Lung (tissue), 12 donors: ENCODE data around the gene BUB3. TPM values are rescaled to one million over a fixed set of nuclear protein-coding genes. Genes with fewer than 3 reads are reported as not detected.

Source experiments
- ATAC-seq: fragments of 200-7000 bp; cut with Tn5 transposase; one replicate; pipeline ENCODE4 v1.9.1; 2020; ENCODE audit warnings: moderate number of reproducible peaks; ENCODE audit not compliant: insufficient read depth, low FRiP score
- DNase-seq, 3 donors: peaks; one replicate each; pipeline ENCODE4 v3.0.0-alpha.2; 2013 to 2017
- H3K27ac ChIP-seq, 2 donors: one replicate each; pipeline ENCODE4 v1.5.1; 2013; ENCODE audit warnings: mild to moderate bottlenecking in 2 of 2, moderate library complexity in 2 of 2, control low read depth in 1 of 2, inconsistent platforms in 1 of 2, low read depth in 1 of 2, low read length in 1 of 2
- H3K27me3 ChIP-seq, 3 donors: one replicate each; pipeline ENCODE4 v1.5.1; 2013; ENCODE audit warnings: low read length in 2 of 3; ENCODE audit not compliant: control insufficient read depth in 3 of 3, insufficient read depth in 3 of 3
- H3K36me3 ChIP-seq, 4 donors: one replicate each; pipeline ENCODE4 v1.5.1; 2013; ENCODE audit warnings: low read length in 4 of 4, mild to moderate bottlenecking in 1 of 4, moderate library complexity in 1 of 4; ENCODE audit not compliant: control insufficient read depth in 4 of 4, insufficient read depth in 4 of 4
- H3K4me1 ChIP-seq, 5 donors: one replicate each; pipeline ENCODE4 v1.5.1; 2013; ENCODE audit warnings: low read length in 5 of 5, mild to moderate bottlenecking in 2 of 5, moderate library complexity in 1 of 5; ENCODE audit not compliant: control insufficient read depth in 5 of 5, insufficient read depth in 5 of 5
- H3K4me3 ChIP-seq: one replicate; pipeline ENCODE4 v1.5.1; 2013; ENCODE audit warnings: mild to moderate bottlenecking, control low read depth, moderate library complexity
- H3K9ac ChIP-seq, 2 donors: one replicate each; pipeline ENCODE4 v1.5.1; 2013; ENCODE audit warnings: low read length in 2 of 2, control low read depth in 1 of 2; ENCODE audit not compliant: insufficient read depth in 1 of 2
- H3K9me3 ChIP-seq, 4 donors: one replicate each; pipeline ENCODE4 v1.5.1; 2013; ENCODE audit warnings: low read length in 3 of 4, mild to moderate bottlenecking in 1 of 4, moderate library complexity in 1 of 4; ENCODE audit not compliant: control insufficient read depth in 4 of 4, insufficient read depth in 3 of 4
- CTCF ChIP-seq: IDR thresholded peaks from 2 replicates; pipeline ENCODE4 v1.5.1; 2012; ENCODE audit warnings: mild to moderate bottlenecking; ENCODE audit errors: control extremely low read depth, extremely low read depth
- WGBS, 2 donors: extraction: QIAGEN DNeasy Blood & Tissue Kit; methylation state at CpG; one replicate each; pipeline ENCODE4 v1.1.7; 2013; 5-methylcytosine and 5-hydroxymethylcytosine counted together
- polyA plus RNA-seq, 2 donors: library from polyadenylated mRNA; stranded (reverse); fragments of 200-250 nt; gene quantifications; one replicate each; pipeline ENCODE4 v1.2.1, GENCODE V29; 2013
- total RNA-seq, 2 donors: library from RNA; depleted of rRNA in 1 of 2; stranded (reverse); fragments of >200 nt in 1 of 2; gene quantifications; one replicate each; pipeline ENCODE4 v1.2.1, GENCODE V29; 2014 to 2021
- donor health status: control.
- donor health status: control.
- donor health status: Bipolar disorder and iron deficiency.
- donor health status: healthy.
- donor health status: DM: yes; HTN: yes; CAD: no.

Gene BUB3
- total and polyA plus RNA-seq, 4 donors: 35.4 to 114 (median 64.1) TPM

GRCh38 chr10:123119081-123119480, 35.1 kb upstream of the BUB3 start:
- H3K36me3 ChIP-seq: no peaks in the 10 kb centered on the region
- H3K9ac ChIP-seq: no peak overlapping the region
- ATAC-seq (no peak), DNase-seq (no peak)
- no peaks in the 10 kb centered on the region for H3K4me1 ChIP-seq
- TF ChIP-seq CTCF: no peak
- 69 to 74% methylated on average over 8 of the region's 8 CpGs for WGBS, 2 donors
- no peak overlapping the region for H3K4me3 ChIP-seq
- H3K27ac ChIP-seq: no peak overlapping the region
- peaks cover 0 to 6% (median 0%) of the 10 kb centered on the region in 4 donors for H3K9me3 ChIP-seq
- peaks cover 0 to 69% (median 38%) of the 10 kb centered on the region in 3 donors for H3K27me3 ChIP-seq

- H3K27ac ChIP-seq: no peak overlapping the region
- no peak for TF ChIP-seq CTCF
- peaks cover 0 to 13% (median 0%) of the 10 kb centered on the region in 4 donors for H3K9me3 ChIP-seq
- no peak for DNase-seq
- H3K4me3 ChIP-seq: no peak overlapping the region
- no peak for ATAC-seq
- WGBS, 2 donors: 69 to 82% methylated on average over 5 of the region's 5 CpGs
- no peaks in the 10 kb centered on the region for H3K36me3 ChIP-seq
- no peaks in the 10 kb centered on the region for H3K4me1 ChIP-seq
- peaks cover 6 to 75% (median 44%) of the 10 kb centered on the region in 3 donors for H3K27me3 ChIP-seq
- no peak overlapping the region for H3K9ac ChIP-seq
Measured at GRCh38 chr10:123126246-123126645, 28.0 kb upstream of the BUB3 start.

GRCh38 chr10:123129618-123130271, 24.5 kb upstream of the BUB3 start:
- Histone ChIP-seq H3K9ac (no peak overlapping the region), H3K4me1 (peaks cover 0 to 9% (median 4%) of the 10 kb centered on the region in 5 donors), H3K27ac (no peak overlapping the region), H3K27me3 (peaks cover 11 to 87% (median 77%) of the 10 kb centered on the region in 3 donors), H3K4me3 (no peak overlapping the region), H3K9me3 (peaks cover 0 to 9% (median 0%) of the 10 kb centered on the region in 4 donors), H3K36me3 (no peaks in the 10 kb centered on the region)
- no peak for TF ChIP-seq CTCF
- ATAC-seq (no peak), DNase-seq (no peak)
- 63 to 81% methylated on average over 4 of the region's 4 CpGs for WGBS, 2 donors
